HG03025 (cell line): Measurements from ENCODE around the gene DEPDC5.

Experiments used
- ATAC-seq: cut with Tn5 transposase; IDR thresholded peaks from one replicate; pipeline ENCODE4 v1.9.1; 2021; ENCODE audit warnings: mild to moderate bottlenecking, moderate library complexity; ENCODE audit not compliant: unreplicated experiment, low FRiP score

DEPDC5 gene

DNA sequence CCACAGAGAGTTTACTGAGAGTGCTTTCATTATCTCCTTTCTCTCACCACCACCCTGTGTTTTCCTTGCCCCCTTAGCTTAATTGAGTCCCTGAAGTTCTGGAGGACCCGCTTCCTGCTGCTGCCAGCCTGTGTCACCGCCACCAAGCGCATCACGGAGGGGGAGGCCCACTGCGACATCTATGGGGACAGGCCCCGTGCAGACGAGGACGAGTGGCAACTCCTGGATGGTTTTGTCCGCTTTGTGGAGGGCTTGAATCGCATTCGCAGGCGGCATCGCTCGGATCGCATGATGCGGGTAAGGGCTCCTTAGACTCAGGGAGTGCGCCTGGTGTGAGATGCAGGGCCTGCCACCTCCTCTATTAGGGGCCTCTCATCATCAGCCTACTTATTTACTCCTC is 91.1 kb downstream of the DEPDC5 start:
- no peak for ATAC-seq

DNA sequence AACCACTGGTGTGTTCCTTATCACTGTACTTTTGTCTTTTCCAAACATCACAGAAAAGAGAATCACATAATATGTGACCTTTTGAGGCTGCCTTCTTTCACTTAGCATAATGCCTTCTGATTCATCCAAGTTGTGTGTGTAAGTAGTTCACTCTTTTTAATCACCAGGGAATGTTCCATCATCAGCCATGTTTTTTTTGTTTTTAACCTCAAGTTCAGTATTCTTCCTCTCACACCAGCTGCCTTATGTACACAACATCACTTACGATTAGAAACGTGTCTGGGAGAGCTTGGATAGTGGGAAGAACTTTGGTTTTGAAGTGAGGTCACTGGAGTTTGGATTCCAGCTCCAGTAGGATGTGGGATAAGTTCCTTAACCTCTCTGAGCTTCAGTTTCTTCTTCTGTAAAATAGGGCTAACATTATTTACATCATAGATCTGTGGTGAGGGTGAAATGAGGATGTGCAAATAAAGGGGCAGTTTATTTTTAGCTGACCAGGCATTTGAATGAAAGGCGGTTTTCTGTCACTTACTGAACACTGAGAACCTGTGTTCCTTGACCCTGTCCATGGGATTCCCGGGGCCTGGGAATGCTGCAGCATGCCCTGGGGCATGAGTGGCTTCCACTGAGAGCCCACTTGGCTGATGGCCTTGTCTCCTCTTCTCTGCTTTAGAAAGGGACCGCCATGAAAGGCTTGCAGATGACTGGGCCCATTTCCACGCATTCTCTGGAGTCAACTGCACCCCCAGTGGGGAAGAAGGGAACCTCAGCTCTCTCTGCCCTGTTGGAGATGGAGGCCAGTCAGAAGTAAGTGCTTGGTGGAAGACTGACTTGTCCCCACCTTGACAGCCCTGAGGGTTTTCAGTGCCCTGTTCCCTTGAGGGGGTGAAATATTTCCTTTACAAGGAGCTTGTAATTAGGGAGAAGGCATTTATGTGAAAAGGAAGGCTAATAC is 92.6 kb downstream of the DEPDC5 start:
- ATAC-seq: no peak

DNA sequence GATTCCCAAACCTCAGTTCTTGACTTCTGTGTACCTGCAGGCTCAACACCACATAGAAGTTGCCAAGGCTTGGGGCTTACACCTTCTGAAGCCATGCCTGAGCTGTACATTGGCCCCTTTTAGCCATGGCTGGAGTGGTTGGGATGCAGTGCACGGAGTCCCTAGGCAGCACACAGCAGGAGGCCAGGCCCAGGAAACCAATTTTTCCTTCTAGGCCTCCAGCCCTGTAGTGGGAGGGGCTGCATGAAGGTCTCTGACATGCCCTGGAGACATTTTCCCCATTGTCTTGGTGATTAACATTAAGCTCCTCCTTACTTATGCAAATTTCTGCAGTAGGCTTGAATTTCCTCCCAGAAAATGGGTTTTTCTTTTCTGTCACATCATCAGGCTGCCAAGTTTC is 94.6 kb downstream of the DEPDC5 start:
- ATAC-seq: no peak

GRCh38 chr22:31850135-31850534 is 96.3 kb downstream of the DEPDC5 start:
- ATAC-seq: no peak

DNA sequence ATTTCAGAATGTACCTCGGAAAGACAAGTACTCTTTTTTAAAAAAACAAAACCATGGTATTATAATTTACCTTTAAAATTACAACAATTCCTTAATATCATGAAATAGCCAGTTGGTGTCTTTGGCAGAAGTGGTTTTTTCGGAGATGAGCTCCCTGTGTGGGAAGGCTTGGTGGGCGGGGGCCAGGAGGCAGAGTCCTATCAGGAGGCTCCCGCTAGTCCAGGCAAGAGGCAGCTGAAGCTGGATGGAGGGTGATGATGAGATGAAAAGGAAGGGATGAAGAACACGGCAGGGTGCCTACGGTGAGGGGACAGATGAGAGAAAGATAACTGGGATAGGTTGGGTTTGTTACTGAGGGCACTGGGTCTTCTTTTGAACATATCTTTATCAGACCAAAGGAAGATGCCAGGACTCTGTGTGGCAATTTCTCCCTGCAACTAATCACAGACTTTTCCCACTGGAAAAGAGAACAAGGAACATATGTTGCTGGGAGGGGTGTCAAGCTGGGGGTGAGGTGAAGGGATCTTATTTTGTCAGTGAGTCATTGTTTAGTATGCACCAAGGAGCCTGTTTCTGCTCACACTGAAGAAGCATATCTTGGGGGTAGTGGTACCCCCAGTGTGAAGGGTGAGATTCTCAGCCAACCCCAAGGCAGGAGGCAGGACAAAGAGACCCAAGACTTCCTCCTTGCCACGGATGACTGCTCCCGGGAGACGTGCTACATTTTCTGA is 99.0 kb downstream of the DEPDC5 start:
- ATAC-seq: no peak

GRCh38 chr22:31853736-31854495 is 100.1 kb downstream of the DEPDC5 start:
- no peak for ATAC-seq

DNA sequence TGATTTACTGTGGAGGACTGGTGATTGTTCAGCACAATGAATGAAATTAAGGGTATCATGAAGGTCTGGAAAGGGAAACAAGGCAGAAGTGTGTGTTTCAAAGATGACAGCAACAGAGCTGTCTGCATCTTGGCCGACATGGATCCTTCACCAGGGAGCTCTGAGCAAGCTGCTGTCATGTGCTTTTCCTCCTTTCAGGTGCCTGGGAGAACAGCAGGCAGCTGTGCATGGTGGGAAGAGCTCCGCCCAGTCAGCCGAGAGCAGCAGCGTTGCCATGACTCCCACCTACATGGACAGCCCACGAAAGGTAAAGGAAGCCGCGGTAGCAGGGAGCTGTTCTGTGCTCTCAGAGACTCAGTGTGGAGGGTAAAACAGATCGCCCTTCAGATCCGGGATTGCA is 103.4 kb downstream of the DEPDC5 start:
- no peak for ATAC-seq

- ATAC-seq: no peak
Observed at GRCh38 chr22:31861226-31861840, 107.5 kb downstream of the DEPDC5 start.

DNA sequence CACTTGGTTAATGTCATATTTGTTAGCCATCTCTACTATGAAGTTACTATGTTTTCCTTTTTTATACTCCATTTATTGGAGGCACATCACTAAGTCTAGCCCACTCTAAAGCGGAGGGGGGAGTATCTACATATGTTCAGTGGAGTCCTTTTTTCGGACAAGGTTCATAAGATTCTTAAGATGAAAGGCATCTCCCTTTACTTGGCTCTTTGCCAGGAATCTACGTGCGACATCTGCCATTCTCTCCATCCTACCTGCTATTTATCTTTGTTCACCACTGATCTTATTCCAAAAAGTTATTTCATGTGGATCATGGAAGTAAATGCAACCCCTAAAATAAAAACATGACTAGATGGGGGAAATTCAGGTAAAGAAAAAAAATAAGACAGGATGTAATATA is 113.1 kb downstream of the DEPDC5 start:
- ATAC-seq: no peak

DNA sequence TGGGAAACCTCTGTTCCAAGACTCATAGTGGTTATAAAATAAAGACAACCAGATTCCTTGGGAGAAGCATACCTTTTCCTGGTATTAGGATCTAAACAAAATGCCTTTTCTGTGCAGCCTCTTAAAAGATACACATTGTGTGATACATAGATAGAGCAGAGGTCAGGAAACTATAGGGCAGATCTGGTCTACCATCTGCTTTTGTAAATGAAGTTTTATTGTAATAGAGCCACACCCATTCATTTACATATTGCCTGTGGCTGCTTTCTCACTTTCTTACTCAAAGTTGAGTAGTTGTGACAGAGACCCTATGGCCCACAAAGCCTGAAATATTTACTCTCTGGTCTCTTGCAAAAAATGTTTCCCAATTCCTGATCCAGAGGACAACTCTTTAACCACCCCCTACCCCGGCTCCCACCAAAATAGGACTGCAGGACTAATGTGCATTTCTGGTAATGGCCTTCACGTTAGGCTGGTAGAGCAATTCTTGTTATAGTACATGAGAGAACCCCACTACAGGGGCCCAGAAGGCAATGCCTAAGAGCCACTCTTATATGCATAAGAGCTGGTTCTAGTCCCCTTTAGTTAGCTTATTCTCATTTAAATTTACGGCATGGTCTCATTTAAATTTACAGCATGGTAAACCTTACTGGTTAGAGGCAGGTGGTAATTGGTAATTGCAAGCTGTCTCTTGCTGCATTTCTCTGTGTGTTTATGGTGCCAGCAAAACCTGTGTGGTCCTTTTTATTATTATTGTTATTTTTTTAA is 113.8 kb downstream of the DEPDC5 start:
- ATAC-seq: no peak

DNA sequence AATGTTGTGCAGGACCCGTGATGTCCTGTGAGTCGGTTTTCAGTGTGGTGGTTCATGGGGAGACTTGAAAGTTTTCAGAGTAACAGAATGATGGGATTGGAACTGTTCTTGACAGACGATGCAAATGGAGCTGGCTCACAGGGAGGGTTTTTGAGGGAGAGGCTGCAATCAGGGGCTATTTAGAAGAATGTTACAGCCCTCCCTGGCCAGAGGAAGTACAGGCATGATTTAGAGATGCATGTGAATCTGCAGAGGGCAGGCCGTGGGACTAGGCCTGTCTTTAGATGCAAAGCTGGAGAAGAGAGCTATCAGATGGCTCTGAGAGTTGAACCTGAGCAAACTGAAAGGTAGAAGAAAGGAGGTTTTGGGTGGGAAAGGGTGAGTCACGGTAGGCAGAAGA is 115.9 kb downstream of the DEPDC5 start:
- ATAC-seq: no peak

DNA sequence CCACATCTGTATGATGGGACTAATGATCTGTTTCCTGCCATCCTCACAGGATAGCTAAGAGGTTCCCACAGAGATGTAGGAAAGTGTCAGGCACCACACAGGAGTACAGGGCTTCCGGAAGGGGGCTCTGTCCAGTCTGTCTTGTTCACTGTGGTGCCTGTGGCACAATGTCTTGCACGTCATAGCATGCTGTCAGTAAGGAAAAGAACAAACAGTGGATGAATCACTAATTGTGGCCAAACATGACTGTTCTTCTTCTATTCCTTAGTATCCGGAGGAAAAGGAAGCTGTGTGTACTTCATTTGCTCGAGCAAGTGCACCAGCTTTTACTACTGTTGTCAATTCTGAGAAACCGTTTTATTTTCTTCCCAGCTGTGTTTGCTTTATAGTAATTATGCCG is 117.1 kb downstream of the DEPDC5 start:
- no peak for ATAC-seq

DNA sequence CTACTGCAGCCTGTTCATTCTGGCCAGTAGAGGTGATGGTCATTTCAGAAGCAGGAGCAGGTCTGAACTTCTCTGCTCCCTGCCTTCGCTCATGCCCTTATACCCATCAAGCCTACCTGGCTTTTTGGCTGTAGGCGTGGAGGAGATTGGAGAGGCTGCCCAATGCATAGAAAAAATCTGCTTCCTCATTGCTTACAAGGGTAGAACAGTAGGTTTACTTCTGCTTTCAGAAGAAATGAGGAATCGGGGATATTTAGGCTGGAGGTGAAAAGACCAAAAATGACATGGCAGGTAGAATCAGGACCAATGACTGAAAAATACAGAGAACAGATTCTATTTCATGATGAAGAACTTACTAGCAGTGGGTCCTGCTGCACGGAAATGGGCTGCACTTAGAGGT is 117.7 kb downstream of the DEPDC5 start:
- ATAC-seq: no peak

- ATAC-seq: no peak
Observed at GRCh38 chr22:31872209-31872608, 118.4 kb downstream of the DEPDC5 start.

- ATAC-seq: no peak
Observed at GRCh38 chr22:31874821-31875220, 121.0 kb downstream of the DEPDC5 start.

GRCh38 chr22:31876156-31876920 is 122.5 kb downstream of the DEPDC5 start:
- no peak for ATAC-seq

DNA sequence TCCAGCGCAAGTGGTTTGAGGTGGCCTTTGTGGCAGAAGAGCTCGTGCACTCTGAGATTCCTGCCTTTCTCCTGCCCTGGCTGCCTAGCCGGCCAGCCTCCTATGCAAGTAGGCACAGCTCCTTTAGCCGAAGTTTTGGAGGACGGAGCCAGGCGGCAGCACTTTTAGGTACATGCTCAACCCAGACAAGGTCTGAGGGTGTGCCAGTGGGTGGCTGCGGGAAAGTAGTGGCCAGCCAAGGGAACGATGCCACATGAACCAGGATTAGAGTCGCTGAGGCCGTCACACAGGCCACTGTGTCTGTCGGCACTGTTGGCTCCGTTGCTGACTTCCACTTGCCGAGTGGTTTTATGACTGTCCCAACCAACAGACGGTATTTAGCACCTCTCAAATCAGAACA is 125.8 kb downstream of the DEPDC5 start:
- ATAC-seq: no peak

DNA sequence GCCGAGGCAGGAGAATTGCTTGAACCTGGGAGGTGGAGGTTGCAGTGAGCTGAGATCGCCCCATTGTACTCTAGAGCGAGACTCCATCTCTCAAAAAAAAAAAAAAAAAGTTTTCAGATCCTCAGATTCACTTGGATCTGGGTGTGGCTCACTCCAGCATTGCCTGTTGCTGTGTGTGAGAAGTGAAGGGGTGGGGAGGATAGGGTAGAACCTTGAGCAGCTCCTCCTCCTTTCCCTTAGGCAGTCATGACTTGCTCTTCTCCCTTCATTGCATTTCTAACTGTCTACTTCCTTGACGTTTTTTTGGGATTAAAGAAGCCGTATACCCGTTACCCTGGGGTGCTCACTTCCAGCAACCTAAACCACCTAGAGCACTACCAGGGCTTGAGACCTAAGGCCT is 127.4 kb downstream of the DEPDC5 start:
- ATAC-seq: no peak

- ATAC-seq: no peak
Observed at GRCh38 chr22:31881865-31882264, 128.0 kb downstream of the DEPDC5 start.
